Measurements from ENCODE around the gene BDH1.

DNA sequence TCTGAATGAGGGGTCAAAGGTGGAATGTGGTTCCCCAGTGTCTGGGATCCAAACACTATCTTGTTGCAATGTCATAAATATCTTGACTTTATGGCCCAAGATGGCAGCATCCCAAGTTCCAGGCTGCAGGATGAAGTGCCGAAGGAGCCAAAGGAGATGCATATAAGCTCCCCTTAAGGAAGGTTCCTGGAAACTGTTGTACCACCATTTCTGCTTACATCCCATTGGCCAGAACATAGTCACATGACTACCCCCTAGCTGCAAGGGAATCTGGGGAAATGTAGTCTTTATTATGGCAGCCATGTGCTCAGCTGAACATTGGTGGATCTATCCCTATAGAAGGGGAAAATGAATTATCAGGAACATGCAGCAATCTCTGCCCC lies 54.3 kb downstream of the BDH1 start:
- TF ChIP-seq POLR2A (IDR thresholded peaks at IDR 0.05): no peak
- TF ChIP-seq, protein P1, sequence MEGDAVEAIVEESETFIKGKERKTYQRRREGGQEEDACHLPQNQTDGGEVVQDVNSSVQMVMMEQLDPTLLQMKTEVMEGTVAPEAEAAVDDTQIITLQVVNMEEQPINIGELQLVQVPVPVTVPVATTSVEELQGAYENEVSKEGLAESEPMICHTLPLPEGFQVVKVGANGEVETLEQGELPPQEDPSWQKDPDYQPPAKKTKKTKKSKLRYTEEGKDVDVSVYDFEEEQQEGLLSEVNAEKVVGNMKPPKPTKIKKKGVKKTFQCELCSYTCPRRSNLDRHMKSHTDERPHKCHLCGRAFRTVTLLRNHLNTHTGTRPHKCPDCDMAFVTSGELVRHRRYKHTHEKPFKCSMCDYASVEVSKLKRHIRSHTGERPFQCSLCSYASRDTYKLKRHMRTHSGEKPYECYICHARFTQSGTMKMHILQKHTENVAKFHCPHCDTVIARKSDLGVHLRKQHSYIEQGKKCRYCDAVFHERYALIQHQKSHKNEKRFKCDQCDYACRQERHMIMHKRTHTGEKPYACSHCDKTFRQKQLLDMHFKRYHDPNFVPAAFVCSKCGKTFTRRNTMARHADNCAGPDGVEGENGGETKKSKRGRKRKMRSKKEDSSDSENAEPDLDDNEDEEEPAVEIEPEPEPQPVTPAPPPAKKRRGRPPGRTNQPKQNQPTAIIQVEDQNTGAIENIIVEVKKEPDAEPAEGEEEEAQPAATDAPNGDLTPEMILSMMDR (IDR thresholded peaks at IDR 0.05): no peak

Measured in upper lobe of left lung (tissue), 4 donors.